Measurements from ENCODE around the gene MACF1.

DNA sequence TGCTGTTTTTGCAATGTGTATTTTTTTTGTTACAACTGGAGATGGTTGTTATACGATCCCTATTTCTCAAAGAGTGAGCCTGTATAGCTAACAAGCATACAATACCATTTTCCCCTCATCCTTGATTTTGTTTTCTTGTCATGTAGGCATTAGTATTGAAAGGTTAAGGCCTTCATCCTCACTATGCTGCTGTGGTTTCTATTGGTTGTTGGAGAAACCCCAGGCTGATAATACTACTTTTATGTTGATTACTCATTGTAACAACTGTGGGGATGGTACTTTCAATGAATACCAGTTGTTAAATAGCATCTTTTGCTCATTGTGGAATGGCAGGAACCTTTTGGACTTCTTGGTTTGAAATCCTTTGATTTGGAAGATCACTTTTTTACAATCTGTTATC lies 39.0 kb upstream of the MACF1 start:
- no peak for TF ChIP-seq CTCF (IDR thresholded peaks at IDR 0.05 in 4 of 5, conservative IDR thresholded peaks at IDR 0.05 in 1 of 5)
- TF ChIP-seq POLR2A (IDR thresholded peaks at IDR 0.05) = no peak

Data from gastrocnemius medialis (tissue), 4 donors.